Lower leg skin (tissue), 4 donors: ENCODE results near the gene RNF144A. TPM values are rescaled to one million over a fixed set of nuclear protein-coding genes. Genes with fewer than 3 reads are reported as not detected.

ENCODE experiments used
- DNase-seq, 2 donors: peaks; one replicate each; pipeline ENCODE4 v3.0.0-alpha.2; 2019; ENCODE audit warnings: low spot score in 2 of 2
- H3K4me3 ChIP-seq: fragments of 200-600 bp; sonication (generic); 2 replicates; pipeline ENCODE4 v1.5.1; 2017; ENCODE audit warnings: mild to moderate bottlenecking, low read depth; ENCODE audit not compliant: poor library complexity, severe bottlenecking
- CTCF ChIP-seq, 3 donors: fragments of 450-650 bp; IDR thresholded peaks; one replicate each; pipeline ENCODE4 v1.5.1; 2016; ENCODE audit warnings: antibody characterized with exemption in 3 of 3, mild to moderate bottlenecking in 3 of 3, moderate library complexity in 2 of 3
- POLR2A ChIP-seq, 2 donors: fragments of 450-650 bp; IDR thresholded peaks; one replicate each; pipeline ENCODE4 v1.6.1; 2016 to 2017; ENCODE audit warnings: antibody characterized with exemption in 2 of 2, mild to moderate bottlenecking in 1 of 2, moderate library complexity in 1 of 2
- WGBS, 2 donors: methylation state at CpG; one replicate each; pipeline ENCODE4 v1.1.5; 2018; 5-methylcytosine and 5-hydroxymethylcytosine counted together
- intact Hi-C: fragments of 100-400 bp; cut with DNase I; formaldehyde crosslinking; loops from one replicate; pipeline ENCODE4 v1.15.0; 2023; ENCODE audit warnings: low total_unique reads
- total RNA-seq, 4 donors: library from RNA; depleted of rRNA; stranded (reverse); fragments of >200 nt; gene quantifications; one replicate each; pipeline ENCODE4 v1.1.0, GENCODE V29; 2016

RNF144A gene
- total RNA-seq, 4 donors from 2014 or later, result 5.2 to 10.9 (median 7.6) TPM

GRCh38 chr2:6885551-6885950 is 31.7 kb upstream of the RNF144A start:
- no peak overlapping the region for H3K4me3 ChIP-seq
- intact Hi-C loops, result no loop called here
- WGBS, 2 donors, result 80 to 94% methylated on average over 2 of the region's 2 CpGs
- DNase-seq, result no peak
- TF ChIP-seq POLR2A (IDR thresholded peaks at IDR 0.05) (no peak), CTCF (IDR thresholded peaks at IDR 0.05) (no peak)

DNA sequence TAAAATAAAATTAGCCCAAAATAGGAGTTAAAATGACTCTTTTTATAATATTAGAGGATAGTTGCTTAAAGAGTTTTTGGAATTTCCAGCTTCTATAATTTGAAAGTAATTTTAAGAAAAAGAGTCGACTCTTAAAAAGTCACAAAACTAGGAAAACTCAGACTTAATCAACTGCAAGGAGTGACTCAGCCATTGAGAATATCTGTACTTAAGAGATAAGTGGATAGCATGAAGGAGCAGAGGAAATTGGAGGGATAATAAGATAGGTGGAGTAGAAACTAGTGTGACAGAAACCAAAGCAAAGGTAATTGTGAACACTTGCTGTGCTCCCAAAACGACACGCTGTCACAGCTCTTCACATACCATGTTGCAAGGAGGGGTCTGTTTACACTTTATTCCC is 31.2 kb upstream of the RNF144A start:
- WGBS, 2 donors, result 89 to 91% methylated on average over 3 of the region's 3 CpGs

DNA sequence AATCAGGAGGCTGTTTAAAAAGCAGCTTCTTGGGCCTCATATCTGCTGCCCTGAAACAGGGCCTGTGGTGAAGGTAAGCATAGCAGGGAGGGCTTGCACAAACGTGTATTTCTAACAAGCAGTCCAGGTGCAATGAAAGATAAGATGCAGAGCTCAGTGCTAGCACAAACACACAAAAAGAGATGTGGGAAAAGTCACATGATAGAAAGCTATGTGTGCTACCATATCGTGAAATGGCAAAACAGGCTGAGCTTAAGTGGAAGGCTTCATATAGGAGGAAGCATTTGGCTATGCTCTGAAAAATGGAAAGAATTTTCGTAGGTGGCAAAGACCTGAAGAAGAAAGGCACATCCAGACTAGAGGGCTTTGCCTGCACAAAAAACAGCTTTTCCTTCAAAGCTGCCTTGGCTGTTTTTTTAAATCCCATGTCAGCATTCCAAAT is 29.4 kb upstream of the RNF144A start:
- 77 to 80% methylated on average over 3 of the region's 3 CpGs for WGBS, 2 donors
- H3K4me3 ChIP-seq, result no peak overlapping the region
- DNase-seq, result no peak
- TF ChIP-seq POLR2A (IDR thresholded peaks at IDR 0.05) (no peak), CTCF (IDR thresholded peaks at IDR 0.05) (no peak)
- intact Hi-C loops, result no loop called here

More for the DNA sequence above, 31.2 kb upstream of the RNF144A start:
- intact Hi-C loops, result no loop called here
- no peak overlapping the region for H3K4me3 ChIP-seq
- no peak for TF ChIP-seq POLR2A (IDR thresholded peaks at IDR 0.05)
- TF ChIP-seq CTCF (IDR thresholded peaks at IDR 0.05), result no peak
- no peak for DNase-seq

DNA sequence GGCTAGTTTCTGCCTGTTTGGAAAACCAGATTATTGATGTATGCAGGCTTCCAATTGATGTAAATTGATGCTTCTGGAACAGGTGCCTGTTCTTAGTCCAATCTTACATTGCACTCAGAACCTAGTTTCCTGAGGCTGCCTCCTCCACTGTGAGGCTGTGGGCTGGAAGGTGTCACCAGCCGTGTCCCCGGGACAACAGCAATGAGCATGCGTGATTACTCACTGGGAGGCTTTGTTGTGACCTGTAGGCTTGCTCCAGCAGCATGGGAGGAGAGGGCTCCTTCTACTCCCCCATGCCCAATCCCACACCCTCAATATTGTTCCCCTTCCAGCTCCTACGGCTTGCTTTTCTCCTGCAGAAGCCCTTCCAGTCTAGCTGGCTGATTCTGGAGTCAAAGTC is 28.5 kb upstream of the RNF144A start:
- H3K4me3 ChIP-seq, result no peak overlapping the region
- no peak for TF ChIP-seq CTCF (IDR thresholded peaks at IDR 0.05)
- no peak for TF ChIP-seq POLR2A (IDR thresholded peaks at IDR 0.05)
- no peak for DNase-seq
- 59 to 79% methylated on average over 4 of the region's 4 CpGs for WGBS, 2 donors
- intact Hi-C loops, result no loop called here

DNA sequence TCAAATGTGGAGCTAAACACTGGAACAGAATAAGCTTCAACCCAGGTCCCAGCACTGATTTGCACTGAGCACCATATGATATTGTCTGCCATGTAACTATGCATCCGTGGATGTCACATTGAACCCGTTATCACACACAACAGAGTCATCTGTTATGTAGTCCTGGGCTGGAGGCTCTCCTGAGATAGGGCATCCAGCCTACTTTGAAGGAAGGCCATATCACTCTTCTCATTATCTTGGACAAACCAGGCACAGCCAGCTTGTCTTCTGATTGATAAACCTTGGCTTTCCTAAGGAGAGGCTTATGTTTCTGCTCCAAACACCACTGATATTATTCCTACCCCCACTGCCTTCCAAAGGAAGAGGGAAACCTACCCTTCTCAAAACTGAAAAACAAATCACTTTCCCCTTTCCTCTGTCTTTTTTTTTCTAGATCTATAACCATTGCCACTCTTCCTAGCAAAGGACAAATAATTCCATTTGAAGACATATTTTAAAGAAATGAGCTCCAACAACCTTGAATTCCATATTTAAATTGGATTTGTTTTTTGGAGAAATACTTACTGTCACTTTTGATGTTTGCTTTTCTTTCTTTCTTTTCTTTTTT is 23.2 kb upstream of the RNF144A start:
- WGBS, 2 donors, result 77 to 92% methylated on average over 2 of the region's 2 CpGs
- TF ChIP-seq CTCF (IDR thresholded peaks at IDR 0.05) (no peak), POLR2A (IDR thresholded peaks at IDR 0.05) (no peak)
- no peak for DNase-seq
- no peak overlapping the region for H3K4me3 ChIP-seq
- intact Hi-C loops, result no loop called here
